Measurements from ENCODE around the gene AKT2. TPM values are rescaled to one million over a fixed set of nuclear protein-coding genes. Genes with fewer than 3 reads are reported as not detected.

AKT2 gene
- total RNA-seq, 1 donor from 2014 or later: 85.1 TPM

- H3K4me1 ChIP-seq: no peaks in the 10 kb centered on the region
- H3K4me2 ChIP-seq: no peak overlapping the region
- H3K27me3 ChIP-seq: no peaks in the 10 kb centered on the region
- H3K9me3 Mint-ChIP-seq: no peaks in the 10 kb centered on the region
- peaks cover 5% of the 10 kb centered on the region for H3K4me1 Mint-ChIP-seq
- H3K79me2 ChIP-seq (ENCODE audit: low read depth): no peaks in the 10 kb centered on the region
- H3K27ac ChIP-seq: no peak overlapping the region
- H3F3A ChIP-seq (ENCODE audit: low read depth): no peaks in the 10 kb centered on the region
- H2AFZ ChIP-seq (replicated peaks): no peak overlapping the region
- no peak overlapping the region for H3K9ac ChIP-seq
- no peak for TF ChIP-seq EZH2phosphoT487 (IDR thresholded peaks at IDR 0.05)
- TF ChIP-seq CTCF (IDR thresholded peaks at IDR 0.05): no peak
- no peak for TF ChIP-seq EZH2 (IDR thresholded peaks at IDR 0.05)
- H4K20me1 ChIP-seq (ENCODE audit: low read depth): no peaks in the 10 kb centered on the region
- H3K36me3 ChIP-seq: no peaks in the 10 kb centered on the region
- DNase-seq (ENCODE audit: low spot score): no peak
- H3K4me3 ChIP-seq: no peak overlapping the region
- peaks cover 15% of the 10 kb centered on the region for H3K36me3 Mint-ChIP-seq
- H3K9me3 ChIP-seq (ENCODE audit: low read depth): no peaks in the 10 kb centered on the region
- no peak overlapping the region for H3K4me3 Mint-ChIP-seq
- no peak overlapping the region for H3K27ac Mint-ChIP-seq
- peaks cover 2% of the 10 kb centered on the region for H3K27me3 Mint-ChIP-seq (ENCODE audit: insufficient read depth, low read depth)
Measured at GRCh38 chr19:40320558-40320935, 35.4 kb upstream of the AKT2 start.

- Histone ChIP-seq H3K79me2 (ENCODE audit: low read depth) (no peaks in the 10 kb centered on the region), H2AFZ (replicated peaks) (no peak overlapping the region), H4K20me1 (ENCODE audit: low read depth) (no peaks in the 10 kb centered on the region), H3K4me3 (no peak overlapping the region), H3K9me3 (ENCODE audit: low read depth) (no peaks in the 10 kb centered on the region), H3K9ac (no peak overlapping the region), H3K27me3 (no peaks in the 10 kb centered on the region), H3K27ac (no peak overlapping the region), H3K4me2 (no peak overlapping the region), H3K4me1 (no peaks in the 10 kb centered on the region), H3K36me3 (no peaks in the 10 kb centered on the region), H3F3A (ENCODE audit: low read depth) (no peaks in the 10 kb centered on the region)
- H3K36me3 Mint-ChIP-seq: peaks cover 4% of the 10 kb centered on the region
- peaks cover 2% of the 10 kb centered on the region for H3K27me3 Mint-ChIP-seq (ENCODE audit: insufficient read depth, low read depth)
- no peak overlapping the region for H3K27ac Mint-ChIP-seq
- H3K4me1 Mint-ChIP-seq: peaks cover 5% of the 10 kb centered on the region
- H3K9me3 Mint-ChIP-seq: no peaks in the 10 kb centered on the region
- TF ChIP-seq CTCF (IDR thresholded peaks at IDR 0.05): no peak
- no peak overlapping the region for H3K4me3 Mint-ChIP-seq
- DNase-seq (ENCODE audit: low spot score): no peak
Measured at GRCh38 chr19:40317338-40317737, 32.2 kb upstream of the AKT2 start.

DNA sequence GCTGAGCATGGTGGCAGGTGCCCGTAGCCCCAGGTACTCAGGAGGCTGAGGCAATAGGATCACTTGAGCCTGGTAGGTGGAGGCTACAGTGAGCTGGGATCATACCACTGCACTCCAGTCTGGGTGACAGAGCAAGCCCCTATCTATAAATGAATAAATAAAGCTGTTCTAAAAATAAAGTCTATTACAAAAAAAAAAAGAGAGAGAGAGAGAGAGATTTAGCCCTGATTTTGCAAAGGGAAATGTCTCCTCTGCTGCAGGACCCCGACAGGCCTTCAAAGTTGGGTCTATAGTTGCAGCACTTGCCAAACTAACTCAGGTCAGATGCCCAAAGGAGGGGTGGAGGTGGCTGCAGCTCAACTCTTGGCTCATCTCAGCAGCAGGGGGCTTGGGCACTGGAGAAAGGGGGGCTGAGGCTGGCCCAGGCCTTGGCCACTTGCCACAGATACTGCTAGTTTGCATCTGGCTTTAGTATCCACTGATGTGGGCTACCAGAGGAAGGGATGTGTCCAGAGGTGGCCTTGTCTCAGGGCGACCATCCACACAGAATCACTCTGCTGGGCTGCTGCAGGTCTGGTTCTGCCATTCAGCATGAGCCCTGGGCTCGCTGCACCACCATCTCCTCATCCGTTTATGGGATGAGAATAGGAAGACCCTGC, 30.8 kb upstream of the AKT2 start:
- Mint-ChIP-seq H3K4me3 (no peak overlapping the region), H3K36me3 (peaks cover 4% of the 10 kb centered on the region), H3K27ac (no peak overlapping the region), H3K4me1 (peaks cover 5% of the 10 kb centered on the region), H3K27me3 (ENCODE audit: insufficient read depth, low read depth) (peaks cover 2% of the 10 kb centered on the region), H3K9me3 (no peaks in the 10 kb centered on the region)
- no peak for DNase-seq (ENCODE audit: low spot score)
- Histone ChIP-seq H3K36me3 (no peaks in the 10 kb centered on the region), H3K27me3 (no peaks in the 10 kb centered on the region), H3K9ac (no peak overlapping the region), H3K27ac (no peak overlapping the region), H3K4me1 (no peaks in the 10 kb centered on the region), H3K4me2 (no peak overlapping the region), H3K79me2 (ENCODE audit: low read depth) (no peaks in the 10 kb centered on the region), H2AFZ (replicated peaks) (no peak overlapping the region), H4K20me1 (ENCODE audit: low read depth) (no peaks in the 10 kb centered on the region), H3K9me3 (ENCODE audit: low read depth) (no peaks in the 10 kb centered on the region), H3K4me3 (no peak overlapping the region), H3F3A (ENCODE audit: low read depth) (no peaks in the 10 kb centered on the region)
- TF ChIP-seq EZH2phosphoT487 (IDR thresholded peaks at IDR 0.05): no peak
- no peak for TF ChIP-seq CTCF (IDR thresholded peaks at IDR 0.05)
- TF ChIP-seq EZH2 (IDR thresholded peaks at IDR 0.05): no peak
